ENCODE results near the gene RNFT2.

- TF ChIP-seq POLR2A (IDR thresholded peaks at IDR 0.05) (no peak), CTCF (IDR thresholded peaks at IDR 0.05) (no peak)
Observed at GRCh38 chr12:116833474-116833873, 95.4 kb downstream of the RNFT2 start.

Measured in Peyer's patch (tissue), 4 donors.